A549 (cell line): ENCODE measurements around the gene SDHAF1. TPM values are rescaled to one million over a fixed set of nuclear protein-coding genes. Genes with fewer than 3 reads are reported as not detected.
A peak's percentile ranks its signal among the peaks of the same experiment; 100 is the strongest.

ENCODE experiments used
- ATAC-seq, 2 experiments: fragments of 200-7000 bp in 1 of 2; fragments of >200 bp in 1 of 2; cut with Nextera tagmentation in 1 of 2; cut with Tn5 transposase in 1 of 2; 3 replicates each; pipeline versions ENCODE4 v1.8.0 to v1.9.1; 2018 to 2020; ENCODE audit warnings: mild to moderate bottlenecking in 1 of 2, moderate library complexity in 1 of 2
- CTCF ChIA-PET: fragments of 300-600 bp; sonication (Branson Sonifier 250); formaldehyde crosslinking; extraction: SDS; loops from one replicate; lab custom pipeline; 2021; ENCODE audit warnings: antibody characterized with exemption, inconsistent platforms; lab: Yijun Ruan, JAX
- POLR2A ChIA-PET: fragments of 350-600 bp; formaldehyde crosslinking; extraction: SDS; loops from one replicate; lab custom pipeline; 2021; ENCODE audit warnings: antibody characterized with exemption, inconsistent platforms; lab: Yijun Ruan, JAX
- DNase-seq, 2 experiments: peaks; one replicate each; pipeline versions ENCODE4 v3.0.0 to v3.0.0-alpha.2; 2011 to 2016; ENCODE audit warnings: low read depth in 1 of 2, low spot score in 1 of 2
- FAIRE-seq: peaks from 2 replicates; lab custom pipeline; 2011; peaks lifted over from hg19 to GRCh38; lab: Jason Lieb, UNC
- H3K27ac ChIP-seq, 2 experiments: fragments of >200 bp; sonication (Bioruptor Twin); formaldehyde crosslinking; 3 replicates each; pipeline ENCODE4 v1.5.1; 2016 to 2017
- H3K4me1 ChIP-seq: fragments of >200 bp; sonication (Bioruptor Twin); formaldehyde crosslinking; 3 replicates; pipeline ENCODE4 v1.6.1; 2016
- H3K4me2 ChIP-seq: fragments of >200 bp; sonication (Bioruptor Twin); formaldehyde crosslinking; 3 replicates; pipeline ENCODE4 v1.6.1; 2016
- H3K4me3 ChIP-seq: fragments of >200 bp; sonication (Bioruptor Twin); formaldehyde crosslinking; 3 replicates; pipeline ENCODE4 v1.5.1; 2016
- H3K9me3 ChIP-seq: fragments of >200 bp; sonication (Bioruptor Twin); formaldehyde crosslinking; 3 replicates; pipeline ENCODE4 v1.6.1; 2016
- CEBPB ChIP-seq, 2 experiments: fragments of >200 bp in 1 of 2; sonication (Bioruptor Twin) in 1 of 2; formaldehyde crosslinking in 1 of 2; IDR thresholded peaks; 2 replicates each; pipeline ENCODE4 v1.6.1; 2012 to 2016
- EP300 ChIP-seq, 2 experiments: fragments of >200 bp; sonication (Bioruptor Twin); formaldehyde crosslinking; IDR thresholded peaks; 2 replicates in 1 of 2; 3 replicates in 1 of 2; pipeline ENCODE4 v1.6.1; 2016 to 2017
- ESRRA ChIP-seq: fragments of 150-350 bp; IDR thresholded peaks from 2 replicates; pipeline ENCODE4 v1.6.1; 2014; ENCODE audit warnings: mild to moderate bottlenecking, low read length, borderline replicate concordance
- FOSB ChIP-seq: fragments of 250-450 bp; sonication (Bioruptor Pico); IDR thresholded peaks from 2 replicates; pipeline ENCODE4 v1.5.0; 2020; ENCODE audit warnings: mild to moderate bottlenecking, moderate library complexity
- GATA3 ChIP-seq: IDR thresholded peaks from 2 replicates; pipeline ENCODE4 v1.6.1; 2012; ENCODE audit warnings: borderline replicate concordance
- HDAC2 ChIP-seq: fragments of 200-600 bp; sonication (generic); IDR thresholded peaks from 2 replicates; pipeline ENCODE4 v1.6.1; 2016
- HEYL ChIP-seq: fragments of 250-450 bp; sonication (Bioruptor Pico); IDR thresholded peaks from 2 replicates; pipeline ENCODE4 v1.8.0; 2021; ENCODE audit warnings: mild to moderate bottlenecking, moderate library complexity
- HOXA7 ChIP-seq: fragments of 250-450 bp; sonication (Bioruptor Pico); IDR thresholded peaks from 2 replicates; pipeline ENCODE4 v1.5.0; 2020; ENCODE audit warnings: mild to moderate bottlenecking, moderate library complexity
- JUN ChIP-seq, 2 experiments: fragments of >200 bp; sonication (Bioruptor Twin); formaldehyde crosslinking; IDR thresholded peaks; 2 replicates in 1 of 2; 3 replicates in 1 of 2; pipeline ENCODE4 v1.6.1; 2016 to 2017
- KDM1A ChIP-seq: fragments of 200-600 bp; sonication (generic); IDR thresholded peaks from 2 replicates; pipeline ENCODE4 v1.6.1; 2016; ENCODE audit warnings: low read depth, mild to moderate bottlenecking
- KDM5A ChIP-seq: fragments of 200-600 bp; sonication (generic); IDR thresholded peaks from 2 replicates; pipeline ENCODE4 v1.6.1; 2016; ENCODE audit warnings: antibody characterized with exemption, mild to moderate bottlenecking
- MAFK ChIP-seq: fragments of 450-650 bp; IDR thresholded peaks from 2 replicates; pipeline ENCODE4 v1.6.1; 2014; ENCODE audit not compliant: partially characterized antibody
- NR3C1 ChIP-seq: fragments of >200 bp; sonication (Bioruptor Twin); formaldehyde crosslinking; IDR thresholded peaks from 3 replicates; pipeline ENCODE4 v1.6.1; 2017
- POLR2AphosphoS2 ChIP-seq: conservative IDR thresholded peaks from 2 replicates; pipeline ENCODE4 v1.6.1; 2012; ENCODE audit warnings: low read length, improper control_type of control experiment, inconsistent platforms
- RAD21 ChIP-seq, 2 experiments: fragments of >200 bp in 1 of 2; sonication (Bioruptor Twin) in 1 of 2; formaldehyde crosslinking in 1 of 2; IDR thresholded peaks in 1 of 2; conservative IDR thresholded peaks in 1 of 2; 2 replicates in 1 of 2; 3 replicates in 1 of 2; pipeline ENCODE4 v1.6.1; 2012 to 2018; ENCODE audit warnings: inconsistent platforms in 1 of 2
- RARB ChIP-seq: fragments of 250-450 bp; sonication (Bioruptor Pico); IDR thresholded peaks from 2 replicates; pipeline ENCODE4 v1.8.0; 2021; ENCODE audit warnings: mild to moderate bottlenecking, moderate library complexity
- RCOR1 ChIP-seq: fragments of 150-350 bp; IDR thresholded peaks from 2 replicates; pipeline ENCODE4 v1.6.1; 2014; ENCODE audit warnings: antibody characterized with exemption, low read length, low read depth
- RFX5 ChIP-seq: fragments of 450-650 bp; IDR thresholded peaks from 2 replicates; pipeline ENCODE4 v1.7.1; 2014; ENCODE audit warnings: antibody characterized with exemption, mild to moderate bottlenecking, moderate library complexity
- SREBF2 ChIP-seq: fragments of 450-650 bp; IDR thresholded peaks from 2 replicates; pipeline ENCODE4 v1.6.1; 2014; ENCODE audit warnings: mild to moderate bottlenecking, moderate library complexity
- WGBS: methylation state at CpG from one replicate; pipeline ENCODE4 v1.1.6; 2017; ENCODE audit errors: missing lambda C conversion rate; 5-methylcytosine and 5-hydroxymethylcytosine counted together
- polyA plus RNA-seq, 4 experiments: library from polyadenylated mRNA; depleted of rRNA in 3 of 4; stranded (reverse); fragments of >200 nt; fragmentation: RNase III in 1 of 4; extraction: RNeasy Plus Mini Kit Qiagen cat#74134 plus additional on column Dnase treatment in 1 of 4; gene quantifications; 2 replicates in 3 of 4; 3 replicates in 1 of 4; pipeline ENCODE4 v1.2.3, GENCODE V29; 2011 to 2017
- TF ChIP-seq, protein P1 (sequence below): fragments of >200 bp; sonication (Bioruptor Twin); formaldehyde crosslinking; IDR thresholded peaks from 3 replicates; pipeline ENCODE4 v1.6.1; 2016
- TF ChIP-seq, protein P2 (sequence below): fragments of 250-450 bp; sonication (Bioruptor Pico); IDR thresholded peaks from 2 replicates; pipeline ENCODE4 v1.5.0; 2020; ENCODE audit warnings: low read depth, mild to moderate bottlenecking, moderate library complexity
- TF ChIP-seq, protein P3 (sequence below): IDR thresholded peaks from 2 replicates; pipeline ENCODE4 v1.6.1; 2012; ENCODE audit warnings: low read depth, borderline replicate concordance
- TF ChIP-seq, protein P4 (sequence below): fragments of 450-650 bp; IDR thresholded peaks from 2 replicates; pipeline ENCODE4 v1.6.1; 2014; ENCODE audit warnings: antibody characterized with exemption
- TF ChIP-seq, protein P5 (sequence below): fragments of 200-600 bp; sonication (generic); IDR thresholded peaks from 2 replicates; pipeline ENCODE4 v1.6.1; 2016; ENCODE audit warnings: antibody characterized with exemption, mild to moderate bottlenecking, moderate library complexity

SDHAF1 gene
- polyA plus RNA-seq, 2 of the 4 experiments (the other 2 are of a cell fraction) = 25.3 to 27.1 TPM

DNA sequence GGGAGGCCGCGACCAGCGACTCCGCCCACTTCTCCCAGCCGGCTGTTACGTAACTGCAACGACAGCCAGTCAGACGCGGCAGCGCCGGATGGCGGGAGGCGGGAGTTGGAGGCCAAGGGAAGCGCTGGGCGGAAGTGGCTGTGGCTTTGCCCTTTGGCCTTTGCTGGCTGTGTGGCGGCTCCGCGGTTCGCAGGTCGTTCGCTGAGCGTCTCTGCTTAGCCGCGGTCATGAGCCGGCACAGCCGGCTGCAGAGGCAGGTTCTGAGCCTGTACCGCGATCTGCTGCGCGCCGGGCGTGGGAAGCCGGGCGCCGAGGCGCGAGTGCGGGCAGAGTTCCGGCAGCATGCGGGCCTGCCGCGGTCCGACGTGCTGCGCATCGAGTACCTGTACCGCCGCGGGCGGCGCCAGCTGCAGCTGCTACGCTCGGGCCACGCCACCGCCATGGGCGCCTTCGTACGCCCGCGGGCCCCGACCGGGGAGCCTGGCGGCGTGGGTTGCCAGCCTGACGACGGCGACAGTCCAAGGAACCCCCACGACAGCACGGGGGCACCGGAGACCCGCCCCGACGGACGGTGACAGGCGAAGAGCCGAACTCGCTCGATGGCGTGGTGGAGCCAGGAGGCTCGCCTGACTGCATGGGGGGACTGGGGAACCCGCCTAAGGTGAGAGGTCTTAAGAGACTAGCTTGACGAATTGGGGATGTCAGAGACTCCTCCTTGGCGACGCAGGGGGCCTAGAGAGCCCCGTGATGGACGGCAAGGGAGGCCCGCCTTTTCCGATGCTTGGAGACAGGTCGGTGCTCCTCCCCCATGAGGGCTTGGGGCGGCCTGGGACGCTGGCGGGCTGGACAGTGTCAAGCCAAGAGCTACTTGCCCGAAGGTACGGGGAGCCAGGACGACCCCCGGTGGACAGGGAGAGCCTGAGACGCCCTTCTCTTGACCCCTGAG is at the start of gene SDHAF1 (continued):
- TF ChIP-seq, protein P1, sequence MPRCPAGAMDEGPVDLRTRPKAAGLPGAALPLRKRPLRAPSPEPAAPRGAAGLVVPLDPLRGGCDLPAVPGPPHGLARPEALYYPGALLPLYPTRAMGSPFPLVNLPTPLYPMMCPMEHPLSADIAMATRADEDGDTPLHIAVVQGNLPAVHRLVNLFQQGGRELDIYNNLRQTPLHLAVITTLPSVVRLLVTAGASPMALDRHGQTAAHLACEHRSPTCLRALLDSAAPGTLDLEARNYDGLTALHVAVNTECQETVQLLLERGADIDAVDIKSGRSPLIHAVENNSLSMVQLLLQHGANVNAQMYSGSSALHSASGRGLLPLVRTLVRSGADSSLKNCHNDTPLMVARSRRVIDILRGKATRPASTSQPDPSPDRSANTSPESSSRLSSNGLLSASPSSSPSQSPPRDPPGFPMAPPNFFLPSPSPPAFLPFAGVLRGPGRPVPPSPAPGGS = peak; percentile 93
- TF ChIP-seq HDAC2 (peak; percentile 52; the same call in 1 of the 2 replicates), RCOR1 (no peak), GATA3 (peak; percentile 32; the same call in 1 of the 2 replicates), RFX5 (peak; percentile 62; the same call in 1 of the 2 replicates), HEYL (CRISPR knock-in tag) (no peak), FOSB (CRISPR knock-in tag) (no peak), ESRRA (peak; percentile 47; the same call in 1 of the 2 replicates), KDM5A (peak; percentile 42; the same call in 1 of the 2 replicates)

DNA sequence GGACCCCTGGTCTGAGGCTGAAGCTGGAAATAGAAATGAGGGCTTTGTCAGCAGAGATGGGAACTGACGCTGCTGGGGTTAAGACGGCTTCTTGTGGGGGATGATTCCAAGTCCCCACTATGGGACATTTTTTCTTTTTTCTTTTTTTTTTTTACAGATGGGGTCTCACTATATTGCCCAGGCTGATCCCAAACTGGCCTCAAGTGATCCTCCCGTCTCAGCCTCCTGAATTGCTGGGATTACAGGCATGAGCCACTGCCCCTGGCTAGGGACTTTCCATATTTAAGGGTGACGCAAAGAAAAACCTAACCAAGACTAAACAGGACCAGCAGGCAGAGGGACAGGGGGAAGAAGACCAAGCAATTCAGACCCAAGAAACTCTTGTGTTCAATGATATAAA is 48.8 kb upstream of the SDHAF1 start:
- ChIA-PET CTCF (interaction anchor here (0.6 to 2.4 kb wide), 13 partner anchors 36 to 241 kb away, joined by 3 to 10 read pairs (median 4); partner anchors contain the start of genes NFKBID and THAP8), POLR2A (no interaction called here)
- peak; percentile 18 for FAIRE-seq

DNA sequence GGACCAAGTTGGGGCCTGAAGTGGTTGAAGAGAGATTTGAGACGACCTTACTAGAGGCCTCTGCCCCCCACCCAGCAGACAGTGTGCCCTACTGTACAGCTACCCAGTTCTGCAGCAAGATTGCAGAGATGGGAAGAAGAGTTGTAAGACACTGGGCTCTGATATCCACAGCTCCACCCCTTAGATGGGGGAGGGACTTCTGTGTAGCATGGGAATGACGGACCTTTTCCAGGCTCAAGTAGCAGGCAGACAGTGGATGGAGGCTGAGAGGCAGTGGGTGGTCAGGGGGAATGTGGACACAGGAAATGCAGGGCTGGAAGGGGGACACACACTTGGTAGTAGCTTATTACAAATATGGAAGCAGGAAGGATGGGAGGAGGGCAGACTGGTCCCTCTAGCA is 45.9 kb upstream of the SDHAF1 start:
- CTCF ChIA-PET = interaction anchor here (0.6 to 1.9 kb wide), 10 partner anchors 8 to 614 kb away, joined by 3 to 6 read pairs (median 3); no protein-coding TSS in a partner anchor
- H3K4me2 ChIP-seq = no peak overlapping the region
- H3K4me1 ChIP-seq = no peaks in the 10 kb centered on the region
- POLR2A ChIA-PET = interaction anchor here (0.6 to 1.7 kb wide), 4 partner anchors 18 to 138 kb away, joined by 3 to 5 read pairs (median 4); partner anchors contain the start of gene THAP8
- no peaks in the 10 kb centered on the region for H3K9me3 ChIP-seq
- WGBS = 4% methylated on average over 2 of the region's 2 CpGs
- FAIRE-seq (no peak), DNase-seq (peak; percentile 42 to 62), ATAC-seq (peak in 1 of 2 experiments; percentile 43; a peak in 4 of 6 replicates)
- H3K4me3 ChIP-seq = no peak overlapping the region
- no peak overlapping the region for H3K27ac ChIP-seq
- TF ChIP-seq NR3C1 (no peak), MAFK (no peak), FOSB (CRISPR knock-in tag) (no peak), JUN (IDR thresholded peaks at IDR 0.05) (no peak), POLR2AphosphoS2 (no peak), GATA3 (no peak), RAD21 (conservative IDR thresholded peaks at IDR 0.05 in 1 of 2, IDR thresholded peaks at IDR 0.05 in 1 of 2) (no peak), EP300 (IDR thresholded peaks at IDR 0.05) (no peak), RARB (no peak), CEBPB (IDR thresholded peaks at IDR 0.05) (no peak)
- TF ChIP-seq, protein P2, sequence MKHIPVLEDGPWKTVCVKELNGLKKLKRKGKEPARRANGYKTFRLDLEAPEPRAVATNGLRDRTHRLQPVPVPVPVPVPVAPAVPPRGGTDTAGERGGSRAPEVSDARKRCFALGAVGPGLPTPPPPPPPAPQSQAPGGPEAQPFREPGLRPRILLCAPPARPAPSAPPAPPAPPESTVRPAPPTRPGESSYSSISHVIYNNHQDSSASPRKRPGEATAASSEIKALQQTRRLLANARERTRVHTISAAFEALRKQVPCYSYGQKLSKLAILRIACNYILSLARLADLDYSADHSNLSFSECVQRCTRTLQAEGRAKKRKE (CRISPR knock-in tag) = no peak
- TF ChIP-seq, protein P3, sequence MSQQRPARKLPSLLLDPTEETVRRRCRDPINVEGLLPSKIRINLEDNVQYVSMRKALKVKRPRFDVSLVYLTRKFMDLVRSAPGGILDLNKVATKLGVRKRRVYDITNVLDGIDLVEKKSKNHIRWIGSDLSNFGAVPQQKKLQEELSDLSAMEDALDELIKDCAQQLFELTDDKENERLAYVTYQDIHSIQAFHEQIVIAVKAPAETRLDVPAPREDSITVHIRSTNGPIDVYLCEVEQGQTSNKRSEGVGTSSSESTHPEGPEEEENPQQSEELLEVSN = no peak
- TF ChIP-seq, protein P4, sequence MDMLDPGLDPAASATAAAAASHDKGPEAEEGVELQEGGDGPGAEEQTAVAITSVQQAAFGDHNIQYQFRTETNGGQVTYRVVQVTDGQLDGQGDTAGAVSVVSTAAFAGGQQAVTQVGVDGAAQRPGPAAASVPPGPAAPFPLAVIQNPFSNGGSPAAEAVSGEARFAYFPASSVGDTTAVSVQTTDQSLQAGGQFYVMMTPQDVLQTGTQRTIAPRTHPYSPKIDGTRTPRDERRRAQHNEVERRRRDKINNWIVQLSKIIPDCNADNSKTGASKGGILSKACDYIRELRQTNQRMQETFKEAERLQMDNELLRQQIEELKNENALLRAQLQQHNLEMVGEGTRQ = no peak

More for the DNA sequence above, 48.8 kb upstream of the SDHAF1 start:
- Histone ChIP-seq H3K9me3 (no peaks in the 10 kb centered on the region), H3K4me1 (no peaks in the 10 kb centered on the region), H3K4me2 (no peak overlapping the region), H3K4me3 (no peak overlapping the region), H3K27ac (no peak overlapping the region)
- WGBS = 90% methylated on average over 4 of the region's 4 CpGs
- TF ChIP-seq, protein P5, sequence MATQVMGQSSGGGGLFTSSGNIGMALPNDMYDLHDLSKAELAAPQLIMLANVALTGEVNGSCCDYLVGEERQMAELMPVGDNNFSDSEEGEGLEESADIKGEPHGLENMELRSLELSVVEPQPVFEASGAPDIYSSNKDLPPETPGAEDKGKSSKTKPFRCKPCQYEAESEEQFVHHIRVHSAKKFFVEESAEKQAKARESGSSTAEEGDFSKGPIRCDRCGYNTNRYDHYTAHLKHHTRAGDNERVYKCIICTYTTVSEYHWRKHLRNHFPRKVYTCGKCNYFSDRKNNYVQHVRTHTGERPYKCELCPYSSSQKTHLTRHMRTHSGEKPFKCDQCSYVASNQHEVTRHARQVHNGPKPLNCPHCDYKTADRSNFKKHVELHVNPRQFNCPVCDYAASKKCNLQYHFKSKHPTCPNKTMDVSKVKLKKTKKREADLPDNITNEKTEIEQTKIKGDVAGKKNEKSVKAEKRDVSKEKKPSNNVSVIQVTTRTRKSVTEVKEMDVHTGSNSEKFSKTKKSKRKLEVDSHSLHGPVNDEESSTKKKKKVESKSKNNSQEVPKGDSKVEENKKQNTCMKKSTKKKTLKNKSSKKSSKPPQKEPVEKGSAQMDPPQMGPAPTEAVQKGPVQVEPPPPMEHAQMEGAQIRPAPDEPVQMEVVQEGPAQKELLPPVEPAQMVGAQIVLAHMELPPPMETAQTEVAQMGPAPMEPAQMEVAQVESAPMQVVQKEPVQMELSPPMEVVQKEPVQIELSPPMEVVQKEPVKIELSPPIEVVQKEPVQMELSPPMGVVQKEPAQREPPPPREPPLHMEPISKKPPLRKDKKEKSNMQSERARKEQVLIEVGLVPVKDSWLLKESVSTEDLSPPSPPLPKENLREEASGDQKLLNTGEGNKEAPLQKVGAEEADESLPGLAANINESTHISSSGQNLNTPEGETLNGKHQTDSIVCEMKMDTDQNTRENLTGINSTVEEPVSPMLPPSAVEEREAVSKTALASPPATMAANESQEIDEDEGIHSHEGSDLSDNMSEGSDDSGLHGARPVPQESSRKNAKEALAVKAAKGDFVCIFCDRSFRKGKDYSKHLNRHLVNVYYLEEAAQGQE = no peak
- TF ChIP-seq KDM1A (no peak), SREBF2 (no peak), RCOR1 (no peak), HOXA7 (CRISPR knock-in tag) (no peak)
- TF ChIP-seq, protein P3 = no peak
- DNase-seq = no peak
- no peak for ATAC-seq
